Prostate gland (tissue), 2 donors: ENCODE measurements around the gene YBX1.

ENCODE experiments used
- POLR2A ChIP-seq: fragments of 450-650 bp; IDR thresholded peaks from one replicate; pipeline ENCODE4 v1.6.1; 2016; ENCODE audit warnings: antibody characterized with exemption, mild to moderate bottlenecking
- POLR2AphosphoS5 ChIP-seq: sonication (generic); formaldehyde crosslinking; IDR thresholded peaks from one replicate; pipeline ENCODE4 v1.6.1; 2017; ENCODE audit warnings: antibody characterized with exemption
- TF ChIP-seq, protein P1 (sequence below), 4 experiments: fragments of 200-600 bp in 2 of 4; fragments of 450-650 bp in 2 of 4; sonication (generic) in 2 of 4; IDR thresholded peaks; 1 replicate in 3 of 4; 2 replicates in 1 of 4; pipeline ENCODE4 v1.5.1; 2016 to 2019; ENCODE audit warnings: antibody characterized with exemption in 4 of 4, mild to moderate bottlenecking in 2 of 4, moderate library complexity in 2 of 4

- TF ChIP-seq, protein P1, sequence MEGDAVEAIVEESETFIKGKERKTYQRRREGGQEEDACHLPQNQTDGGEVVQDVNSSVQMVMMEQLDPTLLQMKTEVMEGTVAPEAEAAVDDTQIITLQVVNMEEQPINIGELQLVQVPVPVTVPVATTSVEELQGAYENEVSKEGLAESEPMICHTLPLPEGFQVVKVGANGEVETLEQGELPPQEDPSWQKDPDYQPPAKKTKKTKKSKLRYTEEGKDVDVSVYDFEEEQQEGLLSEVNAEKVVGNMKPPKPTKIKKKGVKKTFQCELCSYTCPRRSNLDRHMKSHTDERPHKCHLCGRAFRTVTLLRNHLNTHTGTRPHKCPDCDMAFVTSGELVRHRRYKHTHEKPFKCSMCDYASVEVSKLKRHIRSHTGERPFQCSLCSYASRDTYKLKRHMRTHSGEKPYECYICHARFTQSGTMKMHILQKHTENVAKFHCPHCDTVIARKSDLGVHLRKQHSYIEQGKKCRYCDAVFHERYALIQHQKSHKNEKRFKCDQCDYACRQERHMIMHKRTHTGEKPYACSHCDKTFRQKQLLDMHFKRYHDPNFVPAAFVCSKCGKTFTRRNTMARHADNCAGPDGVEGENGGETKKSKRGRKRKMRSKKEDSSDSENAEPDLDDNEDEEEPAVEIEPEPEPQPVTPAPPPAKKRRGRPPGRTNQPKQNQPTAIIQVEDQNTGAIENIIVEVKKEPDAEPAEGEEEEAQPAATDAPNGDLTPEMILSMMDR (IDR thresholded peaks at IDR 0.05), result peak in 1 of 4 experiments; percentile 10
- TF ChIP-seq POLR2A (no peak), POLR2AphosphoS5 (no peak)
Observed at GRCh38 chr1:42680921-42681683, 1.1 kb upstream of the YBX1 start.
